HEK293T (cell line): ENCODE measurements around the gene CYP27C1.

Experiments
- BHLHE40 ChIP-seq: fragments of 450-650 bp; IDR thresholded peaks from 2 replicates; pipeline ENCODE4 v1.6.1; 2016; ENCODE audit warnings: mild to moderate bottlenecking, moderate library complexity, borderline replicate concordance
- FOXA1 ChIP-seq: fragments of 450-650 bp; IDR thresholded peaks from 2 replicates; pipeline ENCODE4 v1.6.1; 2016; ENCODE audit warnings: mild to moderate bottlenecking
- HDGF ChIP-seq: fragments of 450-650 bp; IDR thresholded peaks from 2 replicates; pipeline ENCODE4 v1.6.1; 2017; ENCODE audit warnings: antibody characterized with exemption, borderline replicate concordance
- NFRKB ChIP-seq: fragments of 450-650 bp; IDR thresholded peaks from 2 replicates; pipeline ENCODE4 v1.6.1; 2016; ENCODE audit warnings: mild to moderate bottlenecking, moderate library complexity
- SP1 ChIP-seq: fragments of 450-650 bp; IDR thresholded peaks from 2 replicates; pipeline ENCODE4 v1.6.1; 2017
- TARDBP ChIP-seq: fragments of 450-650 bp; IDR thresholded peaks from 2 replicates; pipeline ENCODE4 v1.6.1; 2016
- ZNF384 ChIP-seq: fragments of 450-650 bp; IDR thresholded peaks from 2 replicates; pipeline ENCODE4 v1.6.1; 2016

DNA sequence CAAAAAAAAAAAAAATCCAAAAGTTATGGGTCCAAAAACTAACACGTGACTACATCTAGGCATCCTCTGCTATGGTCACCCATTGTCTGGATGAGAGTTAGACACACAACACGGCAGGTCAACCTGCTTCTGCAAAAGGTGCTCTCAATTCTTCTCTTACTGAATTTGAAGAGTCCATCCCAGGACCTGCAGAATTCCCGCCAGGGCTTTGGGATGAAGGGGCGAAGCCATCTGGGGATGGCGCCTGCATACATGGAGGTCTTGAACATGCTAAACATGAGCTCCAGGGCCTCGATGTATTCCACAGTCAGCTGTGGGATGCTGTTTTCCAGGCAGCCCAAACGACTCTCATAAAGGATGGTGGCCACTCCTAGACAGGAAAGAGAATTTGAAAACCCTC, 19.1 kb downstream of the CYP27C1 start:
- TF ChIP-seq ZNF384 (no peak), BHLHE40 (no peak), SP1 (no peak), HDGF (no peak), FOXA1 (no peak), TARDBP (no peak), NFRKB (no peak)
